H9 (cell line): Measurements from ENCODE around the gene UBASH3A. TPM values are rescaled to one million over a fixed set of nuclear protein-coding genes. Genes with fewer than 3 reads are reported as not detected.
A peak's percentile ranks its signal among the peaks of the same experiment; 100 is the strongest.

Source experiments
- DNase-seq: peaks from one replicate; pipeline ENCODE4 v3.0.0-alpha.2; 2017
- H2AFZ ChIP-seq: one replicate; pipeline ENCODE4 v1.6.1; 2013; ENCODE audit warnings: mild to moderate bottlenecking, low read length, control low read depth, moderate library complexity
- H2AK5ac ChIP-seq: 2 replicates; pipeline ENCODE4 v1.6.1; 2013; ENCODE audit warnings: low read length, control low read depth, mixed read lengths; ENCODE audit not compliant: insufficient read length
- H2BK120ac ChIP-seq: one replicate; pipeline ENCODE4 v1.6.1; 2013; ENCODE audit warnings: low read depth, mild to moderate bottlenecking, low read length, control low read depth, inconsistent platforms; ENCODE audit not compliant: poor library complexity, severe bottlenecking
- H2BK12ac ChIP-seq: 2 replicates; pipeline ENCODE4 v1.6.1; 2013; ENCODE audit warnings: low read length, control low read depth, mixed read lengths, low read depth; ENCODE audit not compliant: insufficient read length
- H2BK15ac ChIP-seq: 2 replicates; pipeline ENCODE4 v1.6.1; 2013; ENCODE audit warnings: low read depth, low read length, control low read depth
- H2BK20ac ChIP-seq: one replicate; pipeline ENCODE4 v1.6.1; 2013; ENCODE audit warnings: low read depth, mild to moderate bottlenecking, low read length, control low read depth, inconsistent platforms; ENCODE audit not compliant: poor library complexity, severe bottlenecking
- H2BK5ac ChIP-seq: 2 replicates; pipeline ENCODE4 v1.6.1; 2013; ENCODE audit warnings: low read length, control low read depth, mixed read lengths; ENCODE audit not compliant: insufficient read length
- H3K14ac ChIP-seq: 2 replicates; pipeline ENCODE4 v1.6.1; 2013; ENCODE audit warnings: low read length, control low read depth; ENCODE audit not compliant: insufficient read depth
- H3K18ac ChIP-seq: 2 replicates; pipeline ENCODE4 v1.6.1; 2013; ENCODE audit warnings: low read depth, mild to moderate bottlenecking, mixed read lengths, low read length, control low read depth; ENCODE audit not compliant: insufficient read length
- H3K23ac ChIP-seq: 2 replicates; pipeline ENCODE4 v1.6.1; 2013; ENCODE audit warnings: low read length, control low read depth, mixed read lengths, low read depth; ENCODE audit not compliant: insufficient read length
- H3K23me2 ChIP-seq: 2 replicates; pipeline ENCODE4 v1.6.1; 2013; ENCODE audit warnings: low read depth, mild to moderate bottlenecking, mixed read lengths, low read length, control low read depth; ENCODE audit not compliant: insufficient read length, poor library complexity, severe bottlenecking
- H3K27ac ChIP-seq: 2 replicates; pipeline ENCODE4 v1.5.1; 2013; ENCODE audit warnings: low read length, control low read depth, mixed read lengths, low read depth; ENCODE audit not compliant: insufficient read length
- H3K27me3 ChIP-seq: 2 replicates; pipeline ENCODE4 v1.6.1; 2013; ENCODE audit warnings: low read length, control low read depth, inconsistent platforms; ENCODE audit not compliant: insufficient read depth
- H3K4ac ChIP-seq: 2 replicates; pipeline ENCODE4 v1.6.1; 2013; ENCODE audit warnings: low read depth, mild to moderate bottlenecking, control low read depth, inconsistent platforms, low read length, moderate library complexity
- H3K4me1 ChIP-seq: 2 replicates; pipeline ENCODE4 v1.6.1; 2013; ENCODE audit warnings: low read length, control low read depth, inconsistent platforms; ENCODE audit not compliant: insufficient read depth
- H3K4me2 ChIP-seq: 2 replicates; pipeline ENCODE4 v1.6.1; 2013; ENCODE audit warnings: low read length, control low read depth, mixed read lengths; ENCODE audit not compliant: insufficient read length, insufficient read depth
- H3K56ac ChIP-seq: 2 replicates; pipeline ENCODE4 v1.6.1; 2013; ENCODE audit warnings: low read depth, mild to moderate bottlenecking, mixed read lengths, low read length, control low read depth; ENCODE audit not compliant: insufficient read length
- H3K79me1 ChIP-seq: 2 replicates; pipeline ENCODE4 v1.6.1; 2013; ENCODE audit warnings: low read depth, mild to moderate bottlenecking, moderate library complexity, low read length, control low read depth, inconsistent platforms; ENCODE audit not compliant: insufficient read depth, poor library complexity, severe bottlenecking
- H3K79me2 ChIP-seq: 2 replicates; pipeline ENCODE4 v1.6.1; 2013; ENCODE audit warnings: low read length, control low read depth, inconsistent platforms; ENCODE audit not compliant: insufficient read depth
- H3K9ac ChIP-seq: 2 replicates; pipeline ENCODE4 v1.6.1; 2013; ENCODE audit warnings: low read length, control low read depth, mixed read lengths; ENCODE audit not compliant: insufficient read length; ENCODE audit errors: extremely low read depth
- H3K9me3 ChIP-seq: one replicate; pipeline ENCODE4 v1.6.1; 2013; ENCODE audit warnings: low read depth, low read length, inconsistent platforms; ENCODE audit not compliant: control insufficient read depth
- H3T11ph ChIP-seq: one replicate; pipeline ENCODE4 v1.6.1; 2013; ENCODE audit warnings: mild to moderate bottlenecking, low read length, control low read depth, inconsistent platforms
- H4K20me1 ChIP-seq: one replicate; pipeline ENCODE4 v1.6.1; 2013; ENCODE audit not compliant: control insufficient read depth, insufficient read length, insufficient read depth
- H4K5ac ChIP-seq: 2 replicates; pipeline ENCODE4 v1.6.1; 2013; ENCODE audit warnings: low read depth, mild to moderate bottlenecking, mixed read lengths, low read length, control low read depth; ENCODE audit not compliant: insufficient read length
- H4K8ac ChIP-seq: replicated peaks from 2 replicates; pipeline ENCODE4 v1.6.1; 2013; ENCODE audit warnings: low read length, control low read depth, mixed read lengths, low read depth; ENCODE audit not compliant: insufficient read length
- H4K91ac ChIP-seq: 2 replicates; pipeline ENCODE4 v1.6.1; 2013; ENCODE audit warnings: low read depth, mild to moderate bottlenecking, moderate library complexity, mixed read lengths, low read length, control low read depth; ENCODE audit not compliant: insufficient read length
- H3K27ac Mint-ChIP-seq, 3 experiments: 2 replicates in 2 of 3; 3 replicates in 1 of 3; pipeline ENCODE4 v1.8.0; 2020 to 2021; ENCODE audit warnings: mixed read lengths in 3 of 3, mild to moderate bottlenecking in 1 of 3, moderate library complexity in 1 of 3
- H3K27me3 Mint-ChIP-seq: 2 replicates; pipeline ENCODE4 v1.8.0; 2021; ENCODE audit warnings: low read depth, mild to moderate bottlenecking, moderate library complexity, mixed read lengths
- H3K36me3 Mint-ChIP-seq, 3 experiments: 2 replicates in 2 of 3; 3 replicates in 1 of 3; pipeline ENCODE4 v1.8.0; 2020 to 2021; ENCODE audit warnings: low read depth in 3 of 3, mixed read lengths in 3 of 3; ENCODE audit not compliant: insufficient read depth in 1 of 3
- H3K4me1 Mint-ChIP-seq, 2 experiments: 2 replicates each; pipeline ENCODE4 v1.8.0; 2020; ENCODE audit warnings: mixed read lengths in 2 of 2
- H3K4me3 Mint-ChIP-seq, 2 experiments: 2 replicates in 1 of 2; 3 replicates in 1 of 2; pipeline ENCODE4 v1.8.0; 2020 to 2021; ENCODE audit warnings: mild to moderate bottlenecking in 2 of 2, mixed read lengths in 2 of 2, moderate library complexity in 1 of 2
- H3K9me3 Mint-ChIP-seq, 2 experiments: 2 replicates in 1 of 2; 3 replicates in 1 of 2; pipeline ENCODE4 v1.8.0; 2020; ENCODE audit warnings: mild to moderate bottlenecking in 2 of 2, mixed read lengths in 2 of 2, moderate library complexity in 1 of 2
- CTCF ChIP-seq: fragments of 200-600 bp; sonication (generic); conservative IDR thresholded peaks from 3 replicates; pipeline ENCODE4 v1.8.0; 2021; ENCODE audit warnings: antibody characterized with exemption, mild to moderate bottlenecking
- WGBS: extraction: QIAGEN DNeasy Blood & Tissue Kit; methylation state at CpG from one replicate; pipeline ENCODE4 v1.1.7; 2013; ENCODE audit warnings: missing lambda C conversion rate, low lambda C conversion rate, mixed read lengths; ENCODE audit not compliant: insufficient read length; ENCODE audit errors: extremely low coverage; 5-methylcytosine and 5-hydroxymethylcytosine counted together
- total RNA-seq: library from RNA; stranded (reverse); gene quantifications from 2 replicates; pipeline ENCODE4 v1.2.1, GENCODE V29; 2021

The UBASH3A gene
- total RNA-seq, 1 experiment from 2014 or later = not detected

GRCh38 chr21:42358937-42359336, 44.8 kb upstream of the UBASH3A start:
- Histone ChIP-seq H3K27me3 (no peaks in the 10 kb centered on the region), H3K18ac (no peak overlapping the region), H2AFZ (no peak overlapping the region), H2BK12ac (no peak overlapping the region), H3K79me1 (no peaks in the 10 kb centered on the region), H3K14ac (no peak overlapping the region), H2BK15ac (no peak overlapping the region), H3K9me3 (no peaks in the 10 kb centered on the region), H4K91ac (no peak overlapping the region), H3K23me2 (no peaks in the 10 kb centered on the region), H3K4me1 (no peaks in the 10 kb centered on the region), H3T11ph (no peak overlapping the region), H3K27ac (no peak overlapping the region), H3K79me2 (no peaks in the 10 kb centered on the region), H3K23ac (no peak overlapping the region), H2AK5ac (no peak overlapping the region), H4K5ac (no peak overlapping the region), H3K4ac (no peak overlapping the region), H3K4me2 (no peak overlapping the region), H3K9ac (no peak overlapping the region), H2BK120ac (no peak overlapping the region), H2BK5ac (no peak overlapping the region), H3K56ac (no peak overlapping the region), H4K8ac (no peak overlapping the region), H2BK20ac (no peak overlapping the region), H4K20me1 (no peaks in the 10 kb centered on the region)
- no CpG with 5 or more reads among the region's 13 CpGs for WGBS
- H3K27ac Mint-ChIP-seq = peak overlapping the region in 1 of 3 experiments; percentile 6; a peak in 1 of 7 replicates
- H3K9me3 Mint-ChIP-seq = peaks cover 9 to 18% of the 10 kb centered on the region in 2 experiments
- no peaks in the 10 kb centered on the region for H3K4me1 Mint-ChIP-seq
- peaks cover 3 to 5% (median 4%) of the 10 kb centered on the region in 3 experiments; a peak in 5 of 7 replicates for H3K36me3 Mint-ChIP-seq
- DNase-seq = no peak
- TF ChIP-seq CTCF = no peak
- peaks cover 4% of the 10 kb centered on the region; the same call in 1 of the 2 replicates for H3K27me3 Mint-ChIP-seq
- H3K4me3 Mint-ChIP-seq = no peak overlapping the region
